GM12872 (cell line): ENCODE data around the gene WDFY2.

Experiments
- CTCF ChIP-seq: IDR thresholded peaks from 3 replicates; pipeline ENCODE4 v1.5.1; 2011; ENCODE audit warnings: low read depth, mild to moderate bottlenecking, low read length, moderate library complexity; ENCODE audit not compliant: insufficient read depth

Gene WDFY2

GRCh38 chr13:51547425-51548176 is 36.7 kb upstream of the WDFY2 start:
- no peak for TF ChIP-seq CTCF

GRCh38 chr13:51549050-51549449 is 35.2 kb upstream of the WDFY2 start:
- TF ChIP-seq CTCF, result no peak

- no peak for TF ChIP-seq CTCF
These were observed 34.7 kb upstream of the WDFY2 start for GRCh38 chr13:51549593-51549992.

GRCh38 chr13:51550151-51550550 is 34.1 kb upstream of the WDFY2 start:
- TF ChIP-seq CTCF, result no peak

GRCh38 chr13:51551416-51551815 is 32.8 kb upstream of the WDFY2 start:
- no peak for TF ChIP-seq CTCF

- no peak for TF ChIP-seq CTCF
These were observed 32.2 kb upstream of the WDFY2 start for GRCh38 chr13:51552027-51552426.

GRCh38 chr13:51553531-51553930 is 30.7 kb upstream of the WDFY2 start:
- TF ChIP-seq CTCF, result no peak

- TF ChIP-seq CTCF, result no peak
These were observed 27.5 kb upstream of the WDFY2 start for GRCh38 chr13:51556740-51557139.
